Ovary (tissue), 9 donors: Measurements from ENCODE around the gene CCDC27. TPM values are rescaled to one million over a fixed set of nuclear protein-coding genes. Genes with fewer than 3 reads are reported as not detected.
"Not testable (repeated sequence)": the region's sequence is repeated elsewhere in the genome, so short reads cannot be mapped to it uniquely, and the experiment has no call there.

Source experiments
- DNase-seq, 5 donors: peaks; one replicate each; pipeline ENCODE4 v3.0.0-alpha.2; 2019 to 2020
- H3K27ac ChIP-seq, 2 donors: fragments of 200-600 bp; one replicate each; pipeline versions ENCODE4 v1.5.1 to v1.8.0; 2019 to 2022
- H3K27me3 ChIP-seq: fragments of 200-600 bp; one replicate; pipeline ENCODE4 v1.8.0; 2022
- H3K36me3 ChIP-seq: fragments of 200-600 bp; sonication (generic); one replicate; pipeline ENCODE4 v1.5.1; 2019
- H3K4me1 ChIP-seq: one replicate; pipeline ENCODE4 v1.8.1; 2013; ENCODE audit warnings: mild to moderate bottlenecking, moderate library complexity; ENCODE audit not compliant: insufficient read depth
- H3K4me3 ChIP-seq: fragments of 200-600 bp; sonication (generic); one replicate; pipeline ENCODE4 v1.5.1; 2017
- H3K9me3 ChIP-seq, 2 donors: fragments of 200-600 bp in 1 of 2; sonication (generic) in 1 of 2; one replicate each; pipeline versions ENCODE4 v1.5.1 to v1.8.1; 2013 to 2019; ENCODE audit warnings: mild to moderate bottlenecking in 1 of 2, moderate library complexity in 1 of 2
- CTCF ChIP-seq, 3 donors: fragments of 450-650 bp in 2 of 3; fragments of 200-600 bp in 1 of 3; IDR thresholded peaks; one replicate each; pipeline versions ENCODE4 v1.5.1 to v1.8.0; 2016 to 2022; ENCODE audit warnings: antibody characterized with exemption in 3 of 3, mild to moderate bottlenecking in 1 of 3
- EP300 ChIP-seq: sonication (generic); formaldehyde crosslinking; IDR thresholded peaks from one replicate; pipeline ENCODE4 v1.6.1; 2017; ENCODE audit warnings: antibody characterized with exemption
- POLR2A ChIP-seq: fragments of 450-650 bp; IDR thresholded peaks from one replicate; pipeline ENCODE4 v1.6.1; 2017; ENCODE audit warnings: antibody characterized with exemption, mild to moderate bottlenecking, moderate library complexity
- WGBS, 3 donors: extraction: QIAGEN DNeasy Blood & Tissue Kit in 1 of 3; methylation state at CpG; one replicate each; pipeline versions ENCODE4 v1.1.5 to v1.1.7; 2013 to 2017; 5-methylcytosine and 5-hydroxymethylcytosine counted together
- intact Hi-C, 4 donors: fragments of 100-400 bp; cut with DNase I; formaldehyde crosslinking; loops; one replicate each; pipeline versions ENCODE4 v1.11.0 to v1.15.1; 2022 to 2023
- polyA plus RNA-seq, 2 donors: library from polyadenylated mRNA; stranded (reverse); fragments of 200-250 nt in 1 of 2; fragments of 350-450 nt in 1 of 2; fragmentation: Illumina TruSeq in 1 of 2; extraction: RNeasy Lipid Tissue Mini Kit (QIAGEN cat#74804) in 1 of 2; gene quantifications; one replicate each; pipeline ENCODE4 v1.2.3, GENCODE V29; 2013 to 2014
- total RNA-seq, 7 donors: library from RNA; depleted of rRNA in 2 of 7; stranded (reverse); fragments of >200 nt in 2 of 7; fragmentation: NEBNext Ultra II Directional in 3 of 7; extraction: Animal tissue kit (Norgen Biotek cat#: 25700) in 3 of 7; gene quantifications; one replicate each; pipeline versions ENCODE4 v1.1.0 to v1.2.4, GENCODE V29; 2016 to 2023
- donor health status: DM: no; HTN: no; CAD: no; lungs with moderate emphysema.
- donor health status: DM: no; HTN: no; CAD: no.
- donor health status: Bipolar disorder and iron deficiency.
- donor health status: DM: yes; HTN: yes; CAD: no.
- donor health status: DM: no; HTN: no; CAD: no.
- donor health status: DM: yes; HTN: yes; CAD: no.

Gene CCDC27
- total and polyA plus RNA-seq, 9 donors, result 0.05 TPM; not detected in 8

DNA sequence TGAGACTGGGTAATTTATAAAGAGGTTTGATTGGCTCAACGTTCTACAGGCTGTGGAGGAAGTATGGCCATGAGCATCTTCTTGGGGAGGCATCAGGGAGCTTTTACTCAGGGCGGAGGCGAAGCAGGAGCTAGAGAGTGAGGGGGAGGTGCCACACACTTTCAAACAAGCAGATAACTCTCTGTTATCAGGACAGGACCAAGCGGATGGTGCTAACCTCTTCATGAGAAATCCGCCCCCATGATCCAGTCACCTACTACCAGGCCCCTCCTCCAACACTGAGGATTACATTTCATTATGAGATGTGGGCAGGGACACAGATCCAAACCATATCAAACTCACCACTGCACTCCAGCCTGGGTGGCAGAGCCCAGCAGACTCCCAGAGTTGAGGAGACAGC lies 55.5 kb downstream of the CCDC27 start:
- no peaks in the 10 kb centered on the region for H3K4me1 ChIP-seq
- no peak overlapping the region for H3K27ac ChIP-seq
- no peaks in the 10 kb centered on the region for H3K27me3 ChIP-seq
- no peaks in the 10 kb centered on the region for H3K36me3 ChIP-seq
- no peaks in the 10 kb centered on the region for H3K9me3 ChIP-seq
- no peak for TF ChIP-seq EP300
- no peak for TF ChIP-seq POLR2A
- no peak for TF ChIP-seq CTCF (IDR thresholded peaks at IDR 0.05)
- 61 to 74% (median 70%) methylated on average over 5 of the region's 5 CpGs for WGBS, 3 donors
- DNase-seq, result no peak
- no peak overlapping the region for H3K4me3 ChIP-seq
- intact Hi-C loops, result no loop called here

GRCh38 chr1:3809680-3810079 lies 57.4 kb downstream of the CCDC27 start:
- Histone ChIP-seq H3K27me3 (no peaks in the 10 kb centered on the region), H3K4me1 (no peaks in the 10 kb centered on the region), H3K9me3 (no peaks in the 10 kb centered on the region), H3K27ac (no peak overlapping the region), H3K4me3 (no peak overlapping the region), H3K36me3 (no peaks in the 10 kb centered on the region)
- 56 to 68% (median 61%) methylated on average over 7 of the region's 7 CpGs for WGBS, 3 donors
- intact Hi-C loops, result no loop called here
- TF ChIP-seq CTCF (IDR thresholded peaks at IDR 0.05) (no peak), EP300 (no peak), POLR2A (no peak)
- DNase-seq, result no peak

DNA sequence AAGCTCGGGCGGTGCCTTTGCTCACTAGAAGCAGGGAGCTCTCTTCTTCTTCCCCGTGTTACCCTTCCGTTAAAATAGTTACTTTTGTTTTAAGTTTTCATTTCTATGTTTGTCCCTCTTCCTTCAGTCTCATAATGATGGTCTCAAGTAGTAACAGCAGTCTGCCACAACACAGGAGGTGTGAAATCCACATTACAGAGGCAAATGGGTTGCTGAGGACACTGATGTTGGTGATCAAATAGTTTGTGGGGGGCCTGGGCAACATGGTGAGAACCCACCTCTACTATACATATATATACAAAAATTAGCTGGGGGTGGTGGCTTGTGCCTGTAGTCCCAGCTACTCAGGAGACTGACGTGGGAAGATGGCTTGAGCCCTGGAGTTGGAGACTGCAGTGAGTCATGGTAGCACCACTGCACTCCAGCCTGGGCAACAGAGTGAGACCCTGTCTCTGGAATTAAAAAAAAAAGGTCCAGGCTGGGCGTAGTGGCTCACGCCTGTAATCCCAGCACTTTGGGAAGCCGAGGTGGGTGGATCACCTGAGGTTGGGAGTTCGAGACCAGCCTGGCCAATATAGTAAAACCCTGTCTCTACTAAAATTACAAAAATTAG lies 58.0 kb downstream of the CCDC27 start:
- WGBS, 3 donors, result 70 to 78% (median 71%) methylated on average over 9 of the region's 9 CpGs
- H3K27ac ChIP-seq, H3K4me1 ChIP-seq, H3K9me3 ChIP-seq, H3K4me3 ChIP-seq, H3K27me3 ChIP-seq, intact Hi-C loops, H3K36me3 ChIP-seq, DNase-seq: not testable (repeated sequence)

- TF ChIP-seq EP300 (no peak), POLR2A (no peak), CTCF (IDR thresholded peaks at IDR 0.05) (no peak)
- 9 to 31% (median 23%) methylated on average over 2 of the region's 2 CpGs for WGBS, 3 donors
Observed at GRCh38 chr1:3811595-3811911, 59.3 kb downstream of the CCDC27 start.

GRCh38 chr1:3814065-3814464 lies 61.8 kb downstream of the CCDC27 start:
- DNase-seq, result no peak
- no peak for TF ChIP-seq EP300
- TF ChIP-seq POLR2A, result no peak
- no peak for TF ChIP-seq CTCF (IDR thresholded peaks at IDR 0.05)
- H3K27ac ChIP-seq, result no peak overlapping the region
- H3K27me3 ChIP-seq, result no peaks in the 10 kb centered on the region
- no peaks in the 10 kb centered on the region for H3K4me1 ChIP-seq
- no peaks in the 10 kb centered on the region for H3K36me3 ChIP-seq
- H3K9me3 ChIP-seq, result no peaks in the 10 kb centered on the region
- WGBS, 3 donors, result 89 to 96% (median 94%) methylated on average over 2 of the region's 2 CpGs
- no peak overlapping the region for H3K4me3 ChIP-seq
- intact Hi-C loops, result no loop called here

More at GRCh38 chr1:3811595-3811911, 59.3 kb downstream of the CCDC27 start:
- no peaks in the 10 kb centered on the region for H3K4me1 ChIP-seq
- intact Hi-C loops, result no loop called here
- H3K36me3 ChIP-seq, result no peaks in the 10 kb centered on the region
- H3K4me3 ChIP-seq, result no peak overlapping the region
- DNase-seq, result no peak
- H3K9me3 ChIP-seq, result no peaks in the 10 kb centered on the region
- H3K27me3 ChIP-seq, result no peaks in the 10 kb centered on the region
- H3K27ac ChIP-seq, result no peak overlapping the region
